WTC11 (cell line): ENCODE measurements around the gene FOXC2. TPM values are rescaled to one million over a fixed set of nuclear protein-coding genes. Genes with fewer than 3 reads are reported as not detected.

Experiments used
- ATAC-seq: fragments of 200-7000 bp; cut with Tn5 transposase; 2 replicates; pipeline ENCODE4 v1.10.0; 2021; ENCODE audit warnings: mild to moderate bottlenecking, moderate library complexity
- CTCF ChIA-PET: fragments of 300-600 bp; sonication (Branson Sonifier 250); formaldehyde crosslinking; loops from one replicate; lab custom pipeline; 2021; ENCODE audit warnings: antibody characterized with exemption; lab: Charles Lee
- POLR2A ChIA-PET: fragments of 350-600 bp; sonication (Branson Sonifier 250); formaldehyde crosslinking; loops from one replicate; lab custom pipeline; 2021; ENCODE audit warnings: antibody characterized with exemption; lab: Charles Lee
- DNase-seq: peaks from one replicate; pipeline ENCODE4 v3.0.0; 2021; ENCODE audit warnings: low spot score
- H3K27ac Mint-ChIP-seq: 2 replicates; pipeline ENCODE4 v1.8.0; 2021; ENCODE audit warnings: mixed read lengths
- H3K27me3 Mint-ChIP-seq: 2 replicates; pipeline ENCODE4 v1.8.0; 2021; ENCODE audit warnings: low read depth, mild to moderate bottlenecking, moderate library complexity, mixed read lengths
- H3K36me3 Mint-ChIP-seq: 2 replicates; pipeline ENCODE4 v1.8.0; 2021; ENCODE audit warnings: mixed read lengths
- H3K4me1 Mint-ChIP-seq: 2 replicates; pipeline ENCODE4 v1.8.0; 2022; ENCODE audit warnings: mixed read lengths
- H3K4me3 Mint-ChIP-seq: 2 replicates; pipeline ENCODE4 v1.8.0; 2021; ENCODE audit warnings: mild to moderate bottlenecking, moderate library complexity, mixed read lengths
- H3K9me3 Mint-ChIP-seq: 2 replicates; pipeline ENCODE4 v1.8.0; 2021; ENCODE audit warnings: mixed read lengths
- CREM ChIP-seq: sonication (generic); formaldehyde crosslinking; IDR thresholded peaks from 2 replicates; pipeline ENCODE4 v1.8.1; 2022; ENCODE audit warnings: mild to moderate bottlenecking, missing genetic modification reagents, moderate library complexity
- ELF4 ChIP-seq: sonication (generic); formaldehyde crosslinking; IDR thresholded peaks from 2 replicates; pipeline ENCODE4 v1.8.1; 2022; ENCODE audit warnings: low read depth, mild to moderate bottlenecking, moderate library complexity, missing genetic modification reagents
- ETV6 ChIP-seq: sonication (generic); formaldehyde crosslinking; IDR thresholded peaks from 2 replicates; pipeline ENCODE4 v1.8.1; 2022; ENCODE audit warnings: mild to moderate bottlenecking, missing genetic modification reagents
- FOXJ3 ChIP-seq: sonication (generic); formaldehyde crosslinking; IDR thresholded peaks from 2 replicates; pipeline ENCODE4 v1.9.0; 2021; ENCODE audit warnings: missing genetic modification reagents, mild to moderate bottlenecking, borderline replicate concordance
- GABPB1 ChIP-seq: sonication (generic); formaldehyde crosslinking; IDR thresholded peaks from 2 replicates; pipeline ENCODE4 v1.8.1; 2023; ENCODE audit warnings: mild to moderate bottlenecking, missing genetic modification reagents
- GRHL2 ChIP-seq: fragments of 250-450 bp; sonication (Bioruptor Pico); IDR thresholded peaks from 2 replicates; pipeline ENCODE4 v1.8.0; 2022; ENCODE audit warnings: mild to moderate bottlenecking, moderate library complexity; ENCODE audit not compliant: insufficient replicate concordance, severe bottlenecking
- GTF2I ChIP-seq: fragments of 250-450 bp; sonication (Bioruptor Pico); conservative IDR thresholded peaks from 2 replicates; pipeline ENCODE4 v1.4.0; 2021; ENCODE audit warnings: mild to moderate bottlenecking
- JUN ChIP-seq: sonication (generic); formaldehyde crosslinking; IDR thresholded peaks from 2 replicates; pipeline ENCODE4 v1.8.0; 2023; ENCODE audit warnings: mild to moderate bottlenecking, missing genetic modification reagents
- MXD4 ChIP-seq: fragments of 250-450 bp; sonication (Bioruptor Pico); IDR thresholded peaks from 2 replicates; pipeline ENCODE4 v1.8.0; 2021; ENCODE audit warnings: mild to moderate bottlenecking, moderate library complexity, borderline replicate concordance
- TEAD1 ChIP-seq: sonication (generic); formaldehyde crosslinking; IDR thresholded peaks from 2 replicates; pipeline ENCODE4 v1.8.0; 2022; ENCODE audit warnings: mild to moderate bottlenecking, missing genetic modification reagents
- TEAD4 ChIP-seq: sonication (generic); formaldehyde crosslinking; IDR thresholded peaks from 2 replicates; pipeline ENCODE4 v1.8.0; 2022; ENCODE audit warnings: mild to moderate bottlenecking, missing genetic modification reagents
- ZNF396 ChIP-seq: fragments of 250-450 bp; sonication (Bioruptor Pico); IDR thresholded peaks from 2 replicates; pipeline ENCODE4 v1.8.0; 2021; ENCODE audit warnings: mild to moderate bottlenecking, moderate library complexity, borderline replicate concordance
- ZNF416 ChIP-seq: fragments of 250-450 bp; sonication (Bioruptor Pico); IDR thresholded peaks from 2 replicates; pipeline ENCODE4 v1.9.0; 2021; ENCODE audit warnings: mild to moderate bottlenecking, inconsistent platforms
- ZNF423 ChIP-seq: fragments of 250-450 bp; sonication (Bioruptor Pico); IDR thresholded peaks from 2 replicates; pipeline ENCODE4 v2.1.2; 2022; ENCODE audit warnings: mild to moderate bottlenecking, moderate library complexity
- ZNF671 ChIP-seq: fragments of 250-450 bp; sonication (Bioruptor Pico); IDR thresholded peaks from 2 replicates; pipeline ENCODE4 v1.8.0; 2021; ENCODE audit warnings: mild to moderate bottlenecking
- total RNA-seq: library from RNA; stranded (reverse); gene quantifications from 3 replicates; pipeline ENCODE4 v1.2.3, GENCODE V29; 2021
- TF ChIP-seq, protein P1 (sequence below): sonication (generic); formaldehyde crosslinking; IDR thresholded peaks from 2 replicates; pipeline ENCODE4 v1.8.1; 2022; ENCODE audit warnings: mild to moderate bottlenecking, moderate library complexity, missing genetic modification reagents
- TF ChIP-seq, protein P2 (sequence below): fragments of 250-450 bp; sonication (Bioruptor Pico); IDR thresholded peaks from 2 replicates; pipeline ENCODE4 v1.8.0; 2021; ENCODE audit warnings: mild to moderate bottlenecking
- TF ChIP-seq, protein P3 (sequence below): sonication (generic); formaldehyde crosslinking; IDR thresholded peaks from 2 replicates; pipeline ENCODE4 v1.8.1; 2022; ENCODE audit warnings: low read depth, mild to moderate bottlenecking, moderate library complexity, missing genetic modification reagents, borderline replicate concordance
- TF ChIP-seq, protein P4 (sequence below): fragments of 250-450 bp; sonication (Bioruptor Pico); IDR thresholded peaks from 2 replicates; pipeline ENCODE4 v1.9.0; 2021; ENCODE audit warnings: mild to moderate bottlenecking
- TF ChIP-seq, protein P5 (sequence below): sonication (generic); formaldehyde crosslinking; conservative IDR thresholded peaks from 2 replicates; pipeline ENCODE4 v1.8.1; 2022; ENCODE audit warnings: mild to moderate bottlenecking, missing genetic modification reagents
- TF ChIP-seq, protein P6 (sequence below): sonication (generic); formaldehyde crosslinking; IDR thresholded peaks from 2 replicates; pipeline ENCODE4 v1.8.0; 2022; ENCODE audit warnings: mild to moderate bottlenecking, missing genetic modification reagents

Gene FOXC2
- total RNA-seq, 1 experiment from 2014 or later: 0.28 TPM

DNA sequence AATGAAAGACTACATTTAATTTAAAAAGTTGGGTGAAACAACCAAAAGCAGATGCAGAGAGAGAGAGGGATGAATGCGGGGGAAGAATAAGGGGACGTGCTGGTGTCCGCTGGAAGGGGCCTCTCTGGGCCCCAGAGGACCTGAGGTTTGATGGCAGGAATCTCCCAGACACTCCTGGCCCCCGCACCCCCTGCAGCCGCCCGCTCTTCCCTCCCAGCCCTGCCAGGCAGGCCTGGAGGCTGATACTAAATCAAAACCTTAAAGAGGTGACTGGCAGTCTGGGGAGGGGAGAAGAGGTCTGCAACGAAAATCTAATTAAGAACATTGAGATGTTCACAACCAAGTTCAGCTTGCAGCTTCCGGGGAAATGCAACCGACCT, 14.2 kb downstream of the FOXC2 start:
- Mint-ChIP-seq H3K4me1 (peaks cover 26% of the 10 kb centered on the region), H3K27ac (no peak overlapping the region), H3K36me3 (no peaks in the 10 kb centered on the region), H3K9me3 (no peaks in the 10 kb centered on the region), H3K4me3 (no peak overlapping the region), H3K27me3 (peaks cover 78% of the 10 kb centered on the region)
- no peak for DNase-seq
- CTCF ChIA-PET: interaction anchor here (0.6 to 1.4 kb wide), 3 partner anchors 17 to 293 kb away, joined by 3 to 4 read pairs (median 3); no protein-coding TSS in a partner anchor
- ATAC-seq: no peak
- POLR2A ChIA-PET: no interaction called here
- TF ChIP-seq, protein P1, sequence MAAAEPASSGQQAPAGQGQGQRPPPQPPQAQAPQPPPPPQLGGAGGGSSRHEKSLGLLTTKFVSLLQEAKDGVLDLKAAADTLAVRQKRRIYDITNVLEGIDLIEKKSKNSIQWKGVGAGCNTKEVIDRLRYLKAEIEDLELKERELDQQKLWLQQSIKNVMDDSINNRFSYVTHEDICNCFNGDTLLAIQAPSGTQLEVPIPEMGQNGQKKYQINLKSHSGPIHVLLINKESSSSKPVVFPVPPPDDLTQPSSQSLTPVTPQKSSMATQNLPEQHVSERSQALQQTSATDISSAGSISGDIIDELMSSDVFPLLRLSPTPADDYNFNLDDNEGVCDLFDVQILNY (CRISPR knock-in tag): no peak
- TF ChIP-seq ZNF416 (CRISPR knock-in tag): no peak
- TF ChIP-seq, protein P2, sequence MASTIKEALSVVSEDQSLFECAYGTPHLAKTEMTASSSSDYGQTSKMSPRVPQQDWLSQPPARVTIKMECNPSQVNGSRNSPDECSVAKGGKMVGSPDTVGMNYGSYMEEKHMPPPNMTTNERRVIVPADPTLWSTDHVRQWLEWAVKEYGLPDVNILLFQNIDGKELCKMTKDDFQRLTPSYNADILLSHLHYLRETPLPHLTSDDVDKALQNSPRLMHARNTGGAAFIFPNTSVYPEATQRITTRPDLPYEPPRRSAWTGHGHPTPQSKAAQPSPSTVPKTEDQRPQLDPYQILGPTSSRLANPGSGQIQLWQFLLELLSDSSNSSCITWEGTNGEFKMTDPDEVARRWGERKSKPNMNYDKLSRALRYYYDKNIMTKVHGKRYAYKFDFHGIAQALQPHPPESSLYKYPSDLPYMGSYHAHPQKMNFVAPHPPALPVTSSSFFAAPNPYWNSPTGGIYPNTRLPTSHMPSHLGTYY: no peak
- no peak for TF ChIP-seq ZNF396 (CRISPR knock-in tag)
- no peak for TF ChIP-seq GRHL2
- TF ChIP-seq, protein P3, sequence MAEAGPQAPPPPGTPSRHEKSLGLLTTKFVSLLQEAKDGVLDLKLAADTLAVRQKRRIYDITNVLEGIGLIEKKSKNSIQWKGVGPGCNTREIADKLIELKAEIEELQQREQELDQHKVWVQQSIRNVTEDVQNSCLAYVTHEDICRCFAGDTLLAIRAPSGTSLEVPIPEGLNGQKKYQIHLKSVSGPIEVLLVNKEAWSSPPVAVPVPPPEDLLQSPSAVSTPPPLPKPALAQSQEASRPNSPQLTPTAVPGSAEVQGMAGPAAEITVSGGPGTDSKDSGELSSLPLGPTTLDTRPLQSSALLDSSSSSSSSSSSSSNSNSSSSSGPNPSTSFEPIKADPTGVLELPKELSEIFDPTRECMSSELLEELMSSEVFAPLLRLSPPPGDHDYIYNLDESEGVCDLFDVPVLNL (CRISPR knock-in tag): no peak
- TF ChIP-seq ZNF423: no peak
- TF ChIP-seq CREM (CRISPR knock-in tag): no peak
- TF ChIP-seq, protein P4, sequence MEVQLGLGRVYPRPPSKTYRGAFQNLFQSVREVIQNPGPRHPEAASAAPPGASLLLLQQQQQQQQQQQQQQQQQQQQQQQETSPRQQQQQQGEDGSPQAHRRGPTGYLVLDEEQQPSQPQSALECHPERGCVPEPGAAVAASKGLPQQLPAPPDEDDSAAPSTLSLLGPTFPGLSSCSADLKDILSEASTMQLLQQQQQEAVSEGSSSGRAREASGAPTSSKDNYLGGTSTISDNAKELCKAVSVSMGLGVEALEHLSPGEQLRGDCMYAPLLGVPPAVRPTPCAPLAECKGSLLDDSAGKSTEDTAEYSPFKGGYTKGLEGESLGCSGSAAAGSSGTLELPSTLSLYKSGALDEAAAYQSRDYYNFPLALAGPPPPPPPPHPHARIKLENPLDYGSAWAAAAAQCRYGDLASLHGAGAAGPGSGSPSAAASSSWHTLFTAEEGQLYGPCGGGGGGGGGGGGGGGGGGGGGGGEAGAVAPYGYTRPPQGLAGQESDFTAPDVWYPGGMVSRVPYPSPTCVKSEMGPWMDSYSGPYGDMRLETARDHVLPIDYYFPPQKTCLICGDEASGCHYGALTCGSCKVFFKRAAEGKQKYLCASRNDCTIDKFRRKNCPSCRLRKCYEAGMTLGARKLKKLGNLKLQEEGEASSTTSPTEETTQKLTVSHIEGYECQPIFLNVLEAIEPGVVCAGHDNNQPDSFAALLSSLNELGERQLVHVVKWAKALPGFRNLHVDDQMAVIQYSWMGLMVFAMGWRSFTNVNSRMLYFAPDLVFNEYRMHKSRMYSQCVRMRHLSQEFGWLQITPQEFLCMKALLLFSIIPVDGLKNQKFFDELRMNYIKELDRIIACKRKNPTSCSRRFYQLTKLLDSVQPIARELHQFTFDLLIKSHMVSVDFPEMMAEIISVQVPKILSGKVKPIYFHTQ (CRISPR knock-in tag): no peak
- no peak for TF ChIP-seq GTF2I (CRISPR knock-in tag)
- no peak for TF ChIP-seq ZNF671
- no peak for TF ChIP-seq ELF4 (CRISPR knock-in tag)
- no peak for TF ChIP-seq TEAD4 (CRISPR knock-in tag)
- TF ChIP-seq, protein P5, sequence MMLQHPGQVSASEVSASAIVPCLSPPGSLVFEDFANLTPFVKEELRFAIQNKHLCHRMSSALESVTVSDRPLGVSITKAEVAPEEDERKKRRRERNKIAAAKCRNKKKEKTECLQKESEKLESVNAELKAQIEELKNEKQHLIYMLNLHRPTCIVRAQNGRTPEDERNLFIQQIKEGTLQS (CRISPR knock-in tag): no peak
- TF ChIP-seq MXD4 (CRISPR knock-in tag): no peak
- TF ChIP-seq JUN (CRISPR knock-in tag): no peak
- TF ChIP-seq ETV6 (CRISPR knock-in tag): no peak
- TF ChIP-seq TEAD1 (CRISPR knock-in tag): no peak
- no peak for TF ChIP-seq FOXJ3 (CRISPR knock-in tag)
- TF ChIP-seq GABPB1 (CRISPR knock-in tag): no peak

DNA sequence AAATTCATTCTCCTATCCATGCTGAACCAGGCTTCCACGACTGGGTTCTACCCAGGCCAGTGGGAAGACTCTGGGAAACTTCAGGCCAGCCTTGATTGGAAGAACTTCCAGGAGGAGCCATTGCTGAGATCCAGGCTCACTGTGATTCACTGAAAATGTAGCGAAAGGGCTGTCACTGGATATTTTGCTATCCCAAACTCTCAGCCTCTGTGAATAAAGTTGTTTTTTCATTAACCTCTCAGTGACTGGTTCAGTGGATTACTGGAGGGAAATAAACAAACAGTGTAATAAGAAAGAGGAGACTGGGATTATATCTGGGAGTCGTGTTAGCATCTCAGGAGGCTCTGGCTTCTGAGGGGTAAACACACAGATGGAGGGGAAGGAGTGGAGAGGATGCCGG, 14.8 kb downstream of the FOXC2 start:
- ATAC-seq (no peak), DNase-seq (no peak)
- no peak overlapping the region for H3K4me3 Mint-ChIP-seq
- ChIA-PET CTCF (interaction anchor here (1.4 kb wide), 1 partner anchor 180 kb away, joined by 4 read pairs; no protein-coding TSS in a partner anchor), POLR2A (no interaction called here)
- no peak overlapping the region for H3K27ac Mint-ChIP-seq
- TF ChIP-seq, protein P6, sequence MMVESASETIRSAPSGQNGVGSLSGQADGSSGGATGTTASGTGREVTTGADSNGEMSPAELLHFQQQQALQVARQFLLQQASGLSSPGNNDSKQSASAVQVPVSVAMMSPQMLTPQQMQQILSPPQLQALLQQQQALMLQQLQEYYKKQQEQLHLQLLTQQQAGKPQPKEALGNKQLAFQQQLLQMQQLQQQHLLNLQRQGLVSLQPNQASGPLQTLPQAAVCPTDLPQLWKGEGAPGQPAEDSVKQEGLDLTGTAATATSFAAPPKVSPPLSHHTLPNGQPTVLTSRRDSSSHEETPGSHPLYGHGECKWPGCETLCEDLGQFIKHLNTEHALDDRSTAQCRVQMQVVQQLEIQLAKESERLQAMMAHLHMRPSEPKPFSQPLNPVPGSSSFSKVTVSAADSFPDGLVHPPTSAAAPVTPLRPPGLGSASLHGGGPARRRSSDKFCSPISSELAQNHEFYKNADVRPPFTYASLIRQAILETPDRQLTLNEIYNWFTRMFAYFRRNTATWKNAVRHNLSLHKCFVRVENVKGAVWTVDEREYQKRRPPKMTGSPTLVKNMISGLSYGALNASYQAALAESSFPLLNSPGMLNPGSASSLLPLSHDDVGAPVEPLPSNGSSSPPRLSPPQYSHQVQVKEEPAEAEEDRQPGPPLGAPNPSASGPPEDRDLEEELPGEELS (CRISPR knock-in tag): no peak
- H3K4me1 Mint-ChIP-seq: peaks cover 24% of the 10 kb centered on the region
- no peaks in the 10 kb centered on the region for H3K9me3 Mint-ChIP-seq
- no peaks in the 10 kb centered on the region for H3K36me3 Mint-ChIP-seq
- peaks cover 71% of the 10 kb centered on the region for H3K27me3 Mint-ChIP-seq
